HepG2 (cell line): Measurements from ENCODE around the gene HIRA. TPM values are rescaled to one million over a fixed set of nuclear protein-coding genes. Genes with fewer than 3 reads are reported as not detected.

Experiments used
- CAMTA2 ChIP-seq: sonication (generic); formaldehyde crosslinking; IDR thresholded peaks from 2 replicates; pipeline ENCODE4 v1.4.0; 2020; ENCODE audit warnings: mild to moderate bottlenecking, missing genetic modification reagents, borderline replicate concordance
- IKZF1 ChIP-seq: fragments of 450-650 bp; IDR thresholded peaks from 2 replicates; pipeline ENCODE4 v1.7.1; 2016
- KMT2A ChIP-seq: sonication (generic); formaldehyde crosslinking; IDR thresholded peaks from 2 replicates; pipeline ENCODE4 v1.4.0; 2020; ENCODE audit warnings: missing genetic modification reagents
- STAT6 ChIP-seq: sonication (generic); formaldehyde crosslinking; IDR thresholded peaks from 2 replicates; pipeline ENCODE4 v1.4.0; 2020; ENCODE audit warnings: missing genetic modification reagents, mild to moderate bottlenecking, borderline replicate concordance
- TBL1XR1 ChIP-seq: fragments of 150-350 bp; IDR thresholded peaks from 2 replicates; pipeline ENCODE4 v1.6.1; 2014; ENCODE audit warnings: borderline replicate concordance, low read length; ENCODE audit not compliant: partially characterized antibody
- THAP8 ChIP-seq: sonication (generic); formaldehyde crosslinking; IDR thresholded peaks from 2 replicates; pipeline ENCODE4 v1.5.1; 2020; ENCODE audit warnings: missing genetic modification reagents, mild to moderate bottlenecking, borderline replicate concordance
- ZFP41 ChIP-seq: sonication (generic); formaldehyde crosslinking; IDR thresholded peaks from 2 replicates; pipeline ENCODE4 v1.4.0; 2020; ENCODE audit warnings: mild to moderate bottlenecking, missing genetic modification reagents, borderline replicate concordance
- ZFP91 ChIP-seq: sonication (generic); formaldehyde crosslinking; IDR thresholded peaks from 2 replicates; pipeline ENCODE4 v1.9.0; 2022; ENCODE audit warnings: missing genetic modification reagents, mild to moderate bottlenecking, borderline replicate concordance
- ZGPAT ChIP-seq: IDR thresholded peaks from 2 replicates; pipeline ENCODE4 v1.6.1; 2016; ENCODE audit warnings: mild to moderate bottlenecking
- ZNF12 ChIP-seq: sonication (generic); formaldehyde crosslinking; IDR thresholded peaks from 2 replicates; pipeline ENCODE4 v1.5.0; 2020; ENCODE audit warnings: missing genetic modification reagents
- ZNF333 ChIP-seq: sonication (generic); formaldehyde crosslinking; IDR thresholded peaks from 2 replicates; pipeline ENCODE4 v1.4.0; 2020; ENCODE audit warnings: mild to moderate bottlenecking, missing genetic modification reagents, borderline replicate concordance
- ZNF407 ChIP-seq: sonication (generic); formaldehyde crosslinking; IDR thresholded peaks from one replicate; pipeline ENCODE4 v1.5.1; 2020; ENCODE audit warnings: mild to moderate bottlenecking, missing genetic modification reagents; ENCODE audit errors: not compliant biosample characterization
- ZNF567 ChIP-seq: sonication (generic); formaldehyde crosslinking; IDR thresholded peaks from 2 replicates; pipeline ENCODE4 v1.8.1; 2023; ENCODE audit warnings: mild to moderate bottlenecking, missing genetic modification reagents, borderline replicate concordance
- ZNF780A ChIP-seq: sonication (generic); formaldehyde crosslinking; IDR thresholded peaks from 2 replicates; pipeline ENCODE4 v1.8.0; 2022; ENCODE audit warnings: mild to moderate bottlenecking, missing genetic modification reagents, moderate library complexity
- polyA plus RNA-seq, 8 experiments: library from polyadenylated mRNA; depleted of rRNA in 3 of 8; stranded (reverse) in 7 of 8; unstranded in 1 of 8; fragments of >200 nt; fragmentation: Illumina TruSeq in 4 of 8; extraction: Trizol in 4 of 8; gene quantifications; 2 replicates each; pipeline versions ENCODE4 v1.2.1 to v1.2.3, GENCODE V29; 2011 to 2016; ENCODE audit warnings: low read depth in 4 of 8, missing spikeins in 1 of 8, mixed read lengths in 1 of 8; ENCODE audit not compliant: insufficient read depth in 1 of 8
- total RNA-seq, 5 experiments: library from RNA; depleted of rRNA; stranded (reverse); fragments of >200 nt; fragmentation: Illumina TruSeq; extraction: Trizol; gene quantifications; 2 replicates each; pipeline ENCODE4 v1.2.3, GENCODE V29; 2016; ENCODE audit warnings: low read depth in 1 of 5

The HIRA gene
- total and polyA plus RNA-seq, 2 of the 13 experiments (the other 11 are each of a cell fraction or from before 2014, with no cell fraction given): 21.5 to 29.2 TPM

GRCh38 chr22:19478901-19479354, 47.4 kb upstream of the HIRA start, which contains the start of gene UFD1 (continued):
- TF ChIP-seq ZNF407 (CRISPR knock-in tag) (no peak), ZNF780A (CRISPR knock-in tag) (no peak), ZNF12 (CRISPR knock-in tag) (peak; percentile 45; the same call in 1 of the 2 replicates), ZFP41 (CRISPR knock-in tag) (no peak), ZGPAT (CRISPR knock-in tag) (peak; percentile 54; the same call in 1 of the 2 replicates), KMT2A (peak; percentile 63; the same call in 1 of the 2 replicates), IKZF1 (no peak), THAP8 (CRISPR knock-in tag) (no peak), CAMTA2 (CRISPR knock-in tag) (no peak), ZFP91 (CRISPR knock-in tag) (peak; percentile 14; the same call in 1 of the 2 replicates), ZNF567 (CRISPR knock-in tag) (no peak), TBL1XR1 (peak; percentile 4), ZNF333 (CRISPR knock-in tag) (no peak), STAT6 (CRISPR knock-in tag) (no peak)
